Thoracic aorta endothelial cell (primary cell): Measurements from ENCODE around the gene PRPF19. TPM values are rescaled to one million over a fixed set of nuclear protein-coding genes. Genes with fewer than 3 reads are reported as not detected.

Experiments
- total RNA-seq: library from RNA; depleted of rRNA; stranded (reverse); fragments of >200 nt; gene quantifications from 2 replicates; pipeline ENCODE4 v1.2.3, GENCODE V29; 2012

Gene PRPF19
- 90.8 and 113 TPM in 2 replicates for total RNA-seq

GRCh38 chr11:60906132-60906972, at the start of gene PRPF19:
Gene PRPF19 (minus strand): TSS chr11:60906585. CDS start chr11:60906382, 203 bp downstream.

GRCh38 chr11:60951904-60952741, 45.7 kb upstream of the PRPF19 start, which contains the start of gene SLC15A3:
Gene SLC15A3 (minus strand): TSS chr11:60952176. CDS start chr11:60951551, 625 bp downstream.

DNA sequence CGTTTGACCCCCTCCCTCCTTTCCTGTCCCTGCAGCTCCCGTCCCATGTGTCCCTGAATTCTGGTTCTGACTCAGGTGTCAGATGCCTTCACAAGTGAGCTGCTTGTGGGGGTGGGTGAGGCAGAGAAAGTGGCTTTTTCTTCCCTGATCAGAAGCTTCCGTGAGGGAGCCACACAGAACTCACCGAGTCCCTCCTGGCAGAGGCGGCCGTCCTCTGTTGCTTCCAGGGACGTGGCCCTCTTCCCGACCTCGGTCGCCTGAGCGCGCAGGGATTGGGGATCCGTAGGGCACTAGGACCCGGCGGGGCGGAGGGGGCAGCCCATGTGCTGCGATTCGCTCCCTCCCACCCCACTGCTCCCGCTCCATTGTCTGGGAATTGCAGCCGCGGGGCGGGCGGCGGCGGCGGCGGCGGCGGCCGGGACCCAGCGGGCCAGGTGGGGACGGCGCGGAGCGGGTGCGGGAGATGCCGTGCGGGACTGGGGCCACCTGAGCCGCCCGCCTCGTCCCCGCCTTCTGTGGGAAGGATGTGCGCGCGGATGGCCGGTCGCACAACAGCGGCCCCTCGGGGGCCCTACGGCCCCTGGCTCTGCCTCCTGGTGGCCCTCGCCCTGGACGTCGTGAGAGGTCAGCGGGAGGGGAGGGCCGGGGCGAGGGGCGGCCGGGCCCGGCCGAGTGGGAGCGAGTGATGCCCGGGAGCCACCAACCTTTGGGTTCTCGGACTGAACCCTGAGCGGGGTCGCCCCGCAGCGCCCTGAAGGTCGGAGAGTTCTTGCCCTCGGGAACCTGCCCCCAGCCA, 17.9 kb upstream of the PRPF19 start, which contains the start of gene TMEM132A:
Gene TMEM132A, plus strand, starts transcription at position 351 of the 796 bp plus-strand sequence. Its CDS starts 174 bp downstream, at position 525.

GRCh38 chr11:60913793-60914632, 7.6 kb upstream of the PRPF19 start, which contains the start of gene TMEM109:
Gene TMEM109 (plus strand): TSS chr11:60914158. CDS start chr11:60919694, 5,536 bp downstream.

DNA sequence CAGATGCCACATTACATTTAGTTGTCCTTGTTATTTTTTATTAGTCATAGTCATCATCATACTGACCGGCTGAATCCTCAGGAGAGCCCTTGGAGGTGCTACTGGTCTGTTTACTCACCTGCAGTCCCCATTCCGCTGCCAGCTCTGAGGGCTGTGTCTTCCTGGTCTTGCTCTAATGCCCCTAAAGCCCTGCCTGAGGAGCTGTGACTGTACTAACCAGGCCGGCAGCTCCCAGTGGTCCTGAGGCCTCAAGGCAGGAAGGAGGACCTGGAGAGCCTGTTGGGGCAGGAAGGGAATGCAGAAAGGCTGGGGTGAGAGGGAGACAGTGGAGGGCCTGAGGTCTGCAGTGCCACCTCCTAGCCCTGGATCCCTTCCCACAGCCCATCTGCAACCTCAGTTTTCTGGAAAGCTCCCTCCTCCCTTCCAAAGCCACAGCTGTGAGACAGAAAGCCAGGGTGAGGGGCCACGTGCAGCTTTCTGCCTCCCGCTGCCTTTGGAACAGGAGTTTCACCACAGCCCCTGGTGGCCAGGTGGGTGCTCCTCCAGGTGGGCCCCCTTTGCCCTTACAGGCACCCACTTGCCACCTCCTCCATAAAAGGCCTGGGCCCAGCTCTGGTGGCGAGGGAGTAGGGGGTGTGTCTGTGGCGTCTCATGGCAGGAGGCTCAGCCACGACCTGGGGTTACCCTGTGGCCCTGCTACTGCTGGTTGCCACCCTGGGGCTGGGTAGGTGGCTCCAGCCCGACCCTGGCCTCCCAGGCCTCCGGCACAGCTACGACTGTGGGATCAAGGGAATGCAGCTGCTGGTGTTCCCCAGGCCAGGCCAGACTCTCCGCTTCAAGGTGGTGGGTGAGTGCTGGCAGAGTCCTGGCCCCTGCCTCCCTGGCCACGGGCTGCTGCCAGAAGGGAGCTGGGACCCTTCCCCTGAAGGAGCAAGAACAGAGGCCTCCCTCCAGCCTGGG, 39.2 kb downstream of the PRPF19 start, which contains the start of gene ZP1:
Gene ZP1, plus strand, starts transcription at position 632 of the 960 bp plus-strand sequence. Its CDS starts 20 bp downstream, at position 652.

GRCh38 chr11:60855726-60856633, 50.4 kb downstream of the PRPF19 start, which contains the start of gene PTGDR2:
Gene PTGDR2 (minus strand): TSS chr11:60855950. CDS start chr11:60853722, 2,228 bp downstream.

GRCh38 chr11:60841797-60842667, 64.4 kb downstream of the PRPF19 start, which contains the start of gene CCDC86:
Gene CCDC86 (plus strand): TSS chr11:60842113. CDS start chr11:60842125, 12 bp downstream.

Other genes with a start within 250 kb of the PRPF19 start
- gene MS4A8, start 207.0 kb downstream of the PRPF19 start, total RNA-seq: not detected in 2 replicates
- not detected in 2 replicates for gene MS4A18, start 181.9 kb downstream of the PRPF19 start, total RNA-seq
- not detected in 2 replicates for gene MS4A15, start 149.7 kb downstream of the PRPF19 start, total RNA-seq
- gene MS4A10, start 121.3 kb downstream of the PRPF19 start, total RNA-seq: not detected in 2 replicates
- gene CCDC86, start 64.5 kb downstream of the PRPF19 start, total RNA-seq: 48.9 and 53.3 TPM in 2 replicates
- under 0.01 TPM in 1 of 2 replicates, not detected in the other for gene PTGDR2, start 50.6 kb downstream of the PRPF19 start, total RNA-seq
- not detected in 2 replicates for gene ZP1, start 39.0 kb downstream of the PRPF19 start, total RNA-seq
- 94.9 and 113 TPM in 2 replicates for gene TMEM109, start 7.6 kb upstream of the PRPF19 start, total RNA-seq
- 45.2 and 49.5 TPM in 2 replicates for gene TMEM132A, start 17.9 kb upstream of the PRPF19 start, total RNA-seq
- 2.1 and 2.7 TPM in 2 replicates for gene SLC15A3, start 45.6 kb upstream of the PRPF19 start, total RNA-seq
- gene CD6, start 65.1 kb upstream of the PRPF19 start, total RNA-seq: not detected in 2 replicates
- not detected in 2 replicates for gene CD5, start 195.9 kb upstream of the PRPF19 start, total RNA-seq